Renal cortical epithelial cell (primary cell): ENCODE data around the gene RNASEH1. TPM values are rescaled to one million over a fixed set of nuclear protein-coding genes. Genes with fewer than 3 reads are reported as not detected.
"Not testable (repeated sequence)": the region's sequence is repeated elsewhere in the genome, so short reads cannot be mapped to it uniquely, and the experiment has no call there.

Experiments used
- DNase-seq: peaks from one replicate; pipeline ENCODE4 v3.0.0-alpha.2; 2011; ENCODE audit warnings: low read depth
- total RNA-seq: library from RNA; depleted of rRNA; stranded (reverse); fragments of >200 nt; gene quantifications from 2 replicates; pipeline ENCODE4 v1.2.3, GENCODE V29; 2014

Gene RNASEH1
- total RNA-seq, 1 donor from 2014 or later: 27.1 TPM

DNA sequence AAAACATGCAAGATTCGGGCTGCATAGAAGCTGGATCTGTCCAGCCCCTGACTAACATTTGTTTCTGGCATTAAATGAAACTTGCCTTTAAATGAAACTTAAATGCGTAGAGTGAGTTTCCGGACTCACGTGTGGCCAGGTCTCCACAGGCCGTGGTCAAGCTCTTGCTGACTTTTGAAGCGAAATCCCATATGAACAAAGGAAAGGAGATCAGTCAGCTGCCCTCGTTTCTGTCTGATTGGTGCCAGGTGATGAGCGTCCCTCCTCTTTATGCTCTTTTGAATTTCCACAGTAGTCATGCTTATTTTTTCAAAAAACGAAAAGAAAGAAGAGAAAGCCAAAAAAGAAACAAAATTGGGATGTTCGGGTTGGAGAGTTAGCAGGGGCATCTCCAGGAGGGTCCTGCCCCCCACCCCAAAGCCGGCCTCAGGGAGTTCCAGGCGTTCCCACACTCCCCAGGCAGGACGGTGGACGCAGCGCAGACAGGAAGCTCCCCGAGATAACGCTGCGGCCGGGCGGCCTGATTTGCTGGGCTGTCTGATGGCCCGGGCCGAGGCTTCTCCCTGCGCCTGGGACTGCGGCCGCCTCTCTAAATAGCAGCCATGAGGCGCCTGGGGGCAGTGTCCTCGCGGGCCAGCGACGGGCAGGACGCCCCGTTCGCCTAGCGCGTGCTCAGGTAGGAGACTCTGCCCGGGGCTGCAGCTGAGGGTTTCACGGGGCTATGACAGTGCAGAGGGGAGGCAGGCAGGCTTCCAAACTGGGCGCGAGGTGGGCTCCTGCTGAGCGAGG lies 36.6 kb upstream of the RNASEH1 start, which contains the start of gene COLEC11:
TSS of gene COLEC11 (plus strand) at position 620 of the 789 bp plus-strand sequence. CDS start 9,229 bp downstream, outside the sequence.
- no peak for DNase-seq

DNA sequence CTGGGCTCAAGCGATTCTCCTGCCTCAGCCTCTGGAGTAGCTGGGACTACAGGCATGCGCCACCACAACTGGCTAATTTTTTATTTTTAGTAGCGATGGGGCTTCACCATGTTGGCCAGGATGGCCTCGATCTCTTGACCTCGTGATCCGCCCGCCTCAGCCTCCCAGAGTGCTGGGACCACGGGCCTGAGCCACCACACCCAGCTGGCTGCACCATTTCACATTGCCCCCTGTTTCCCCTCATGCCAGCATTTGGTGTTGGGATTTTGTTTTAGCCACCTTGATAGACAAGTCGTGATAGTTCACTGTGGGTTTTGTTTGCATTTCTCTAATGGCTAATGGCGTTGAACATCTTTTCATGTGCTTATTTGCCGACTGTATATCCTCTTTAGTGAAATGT lies 31.0 kb upstream of the RNASEH1 start:
- DNase-seq: no peak

- no peak for DNase-seq
Measured at GRCh38 chr2:3588084-3588483, 30.0 kb upstream of the RNASEH1 start.

GRCh38 chr2:3587432-3587831 lies 29.3 kb upstream of the RNASEH1 start:
- no peak for DNase-seq

DNA sequence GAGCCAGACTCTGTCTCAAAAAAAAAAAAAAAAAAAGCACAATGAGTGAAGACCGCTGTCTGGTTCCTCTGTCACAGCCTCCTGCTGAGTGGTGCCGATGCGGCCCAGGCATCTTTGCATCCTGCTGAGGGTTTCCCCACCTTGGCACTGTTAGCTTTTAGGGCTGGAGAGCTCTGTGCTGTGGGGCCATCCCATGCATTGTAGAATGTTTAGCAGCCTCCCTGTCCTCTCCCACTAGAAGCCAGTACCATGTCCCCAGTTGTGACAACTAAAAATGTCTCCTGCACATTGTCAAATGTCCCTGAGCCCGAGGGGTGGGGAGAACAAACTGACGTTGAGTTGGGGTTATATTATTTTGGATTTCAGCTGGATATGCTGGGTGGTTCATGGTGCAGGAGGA lies 28.9 kb upstream of the RNASEH1 start:
- DNase-seq: no peak

- no peak for DNase-seq
Measured at GRCh38 chr2:3586220-3586619, 28.1 kb upstream of the RNASEH1 start.

- DNase-seq: no peak
Measured at GRCh38 chr2:3585261-3586109, 27.4 kb upstream of the RNASEH1 start.

DNA sequence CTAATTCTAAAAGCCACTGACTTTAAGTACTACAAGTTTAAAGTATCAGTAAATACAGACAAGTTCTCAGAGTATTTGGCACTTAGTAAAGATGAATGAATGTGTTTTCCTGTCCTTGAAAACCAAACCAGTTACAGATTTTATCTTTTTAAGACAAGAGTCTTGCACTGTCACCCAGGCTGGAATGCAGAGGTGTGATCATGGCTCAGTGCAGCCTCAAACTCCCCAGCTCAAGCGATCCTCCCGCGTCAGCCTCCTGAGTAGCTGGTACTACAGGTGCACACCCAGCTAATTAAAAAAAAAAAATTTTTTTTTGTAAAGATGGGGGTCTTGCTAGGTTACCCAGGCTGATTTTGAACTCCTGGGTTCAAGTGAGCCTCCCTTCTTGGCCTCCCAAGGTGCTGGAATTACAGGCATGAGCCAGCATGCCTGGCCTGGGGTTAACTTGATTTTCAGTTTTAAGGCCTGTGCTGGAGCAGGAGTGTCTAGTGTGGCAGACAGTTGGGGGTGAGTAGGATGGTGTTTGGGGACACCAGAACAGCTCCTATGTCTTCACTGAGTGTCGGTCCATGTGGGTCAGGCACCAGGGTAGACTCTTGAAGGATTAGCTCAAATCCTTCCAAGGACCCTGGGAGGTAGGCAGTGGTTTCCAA lies 26.6 kb upstream of the RNASEH1 start:
- DNase-seq: no peak

GRCh38 chr2:3584076-3584475 lies 25.9 kb upstream of the RNASEH1 start:
- no peak for DNase-seq

DNA sequence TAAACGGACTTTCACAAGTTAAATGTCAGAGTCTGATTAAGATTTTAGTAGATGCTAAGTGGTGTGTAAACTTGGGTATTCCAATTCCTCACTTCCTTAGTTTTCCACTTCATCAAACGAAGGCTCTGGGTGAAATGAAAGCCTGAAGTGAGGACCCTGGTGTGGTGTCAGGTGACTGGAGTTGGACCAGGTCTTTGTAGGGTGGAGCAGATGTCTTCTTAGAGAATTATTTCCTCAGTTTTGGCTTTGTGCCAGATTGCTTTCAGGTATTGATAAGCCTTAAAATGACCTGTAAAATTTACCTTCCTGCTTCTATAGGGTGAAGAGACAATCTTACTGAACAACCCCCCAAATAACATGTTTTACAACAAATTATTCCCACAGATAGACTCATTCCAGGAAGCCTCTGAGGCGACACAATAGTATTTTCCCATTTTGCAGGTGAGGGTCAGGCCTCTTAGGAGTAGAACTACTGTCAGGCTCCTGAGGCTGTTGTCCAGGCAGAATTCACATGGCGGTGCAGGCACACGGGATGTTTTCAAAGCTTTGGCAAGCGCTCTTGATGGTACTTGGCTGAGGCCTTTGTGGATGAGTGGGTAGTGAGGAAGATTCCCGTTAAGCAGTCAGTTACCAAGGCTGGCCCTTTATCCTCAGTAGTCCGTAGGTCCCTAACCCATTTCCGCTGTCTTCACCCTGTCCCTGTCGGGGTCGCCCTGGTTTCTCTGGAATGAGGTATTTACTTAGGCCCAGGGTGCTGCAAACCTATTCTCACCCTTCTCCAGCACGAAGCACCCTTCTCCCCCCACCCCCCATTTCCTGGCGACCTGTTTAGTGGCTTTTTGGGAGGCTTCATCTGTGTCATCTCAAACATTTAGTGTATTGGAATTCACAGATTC lies 23.5 kb upstream of the RNASEH1 start:
- no peak for DNase-seq

GRCh38 chr2:3580449-3580848 lies 22.3 kb upstream of the RNASEH1 start:
- no peak for DNase-seq

DNA sequence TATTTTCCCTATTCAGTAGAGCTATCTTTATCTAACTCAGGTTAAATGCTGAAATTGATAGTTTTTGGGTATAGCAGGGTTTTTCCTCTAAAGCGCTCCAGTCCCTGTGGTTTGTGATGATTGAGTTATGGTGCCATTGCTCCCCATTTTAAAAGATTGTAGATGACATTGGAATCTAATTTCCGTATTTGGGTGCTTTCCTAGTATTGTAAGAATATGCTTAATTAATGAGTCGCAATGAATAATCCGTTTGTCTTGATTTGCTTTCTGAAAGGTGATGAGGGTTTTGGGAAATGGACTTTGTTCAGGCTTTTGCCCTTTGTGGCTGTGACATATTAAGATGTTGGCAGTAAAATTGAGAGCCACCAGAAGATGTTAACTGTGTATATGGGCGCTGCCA lies 20.9 kb upstream of the RNASEH1 start:
- no peak for DNase-seq

- DNase-seq: not testable (repeated sequence)
Measured at GRCh38 chr2:3576263-3576630, 18.1 kb upstream of the RNASEH1 start.

DNA sequence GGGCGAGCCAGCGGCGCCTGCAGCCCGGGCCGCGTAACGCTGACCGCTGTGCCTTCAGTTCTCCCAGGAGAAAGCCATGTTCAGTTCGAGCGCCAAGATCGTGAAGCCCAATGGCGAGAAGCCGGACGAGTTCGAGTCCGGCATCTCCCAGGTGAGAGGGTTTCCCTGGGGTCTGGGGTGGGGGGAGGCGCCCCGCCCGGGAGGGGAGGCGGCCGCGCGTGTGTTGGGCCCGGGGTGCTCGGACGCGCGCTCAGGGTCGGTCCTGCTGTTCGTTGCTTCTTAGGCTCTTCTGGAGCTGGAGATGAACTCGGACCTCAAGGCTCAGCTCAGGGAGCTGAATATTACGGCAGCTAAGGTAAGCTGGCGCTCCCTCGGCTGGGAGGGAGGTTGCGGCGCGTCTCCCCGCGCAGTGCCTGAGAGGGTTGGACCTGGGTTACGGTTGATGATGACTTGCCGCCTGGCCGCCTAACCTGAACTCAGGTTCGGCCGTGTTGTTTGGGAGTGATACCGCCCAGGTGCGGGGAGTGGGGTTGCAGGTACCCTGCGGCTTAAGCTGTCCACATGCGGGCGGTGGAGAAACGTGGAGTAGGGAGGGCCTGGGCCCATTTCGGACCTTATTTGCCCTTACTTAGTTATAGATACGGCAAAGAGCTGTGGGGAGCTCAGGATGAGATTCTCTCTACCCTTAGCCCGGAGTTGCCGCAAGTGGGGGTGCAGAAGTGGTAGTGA lies 17.6 kb upstream of the RNASEH1 start:
- DNase-seq: no peak

- no peak for DNase-seq
Measured at GRCh38 chr2:3574155-3574554, 16.0 kb upstream of the RNASEH1 start.

DNA sequence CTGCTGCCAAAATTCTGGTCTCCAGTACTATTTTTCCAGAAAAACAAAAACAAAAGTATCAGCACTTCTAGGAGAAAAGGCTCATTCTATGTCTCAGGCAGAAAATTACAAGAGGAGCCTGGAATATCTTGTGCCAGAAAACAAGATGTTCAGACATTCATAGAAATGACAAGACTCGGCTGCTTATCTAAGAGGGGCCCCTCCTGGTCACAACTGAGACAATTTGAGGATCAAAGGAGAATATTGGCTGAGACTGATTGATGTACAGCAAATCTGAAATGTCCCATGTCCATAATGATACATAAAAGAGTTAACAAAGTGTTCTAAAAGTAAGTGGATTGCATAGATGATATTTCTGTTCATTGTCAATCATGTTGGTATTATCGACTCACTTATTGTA lies 14.5 kb upstream of the RNASEH1 start:
- no peak for DNase-seq

DNA sequence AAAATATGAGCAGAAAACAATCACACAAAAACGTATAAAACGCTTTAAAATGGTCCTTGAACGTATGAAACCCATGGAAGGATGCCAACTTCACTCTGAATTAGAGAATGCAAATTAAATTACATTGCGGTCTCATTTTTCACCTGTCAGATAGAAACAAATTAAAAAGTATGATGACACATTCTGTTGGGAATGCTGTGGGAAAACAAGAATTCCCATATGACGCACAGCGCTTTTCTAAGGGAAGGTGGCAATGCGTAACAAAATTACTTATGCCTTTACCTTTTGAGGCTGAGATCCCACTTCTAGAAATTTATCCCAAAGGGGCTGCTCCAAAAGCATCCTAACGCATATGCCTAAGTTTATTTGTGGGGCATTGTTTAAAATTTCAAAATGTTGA lies 13.2 kb upstream of the RNASEH1 start:
- no peak for DNase-seq

DNA sequence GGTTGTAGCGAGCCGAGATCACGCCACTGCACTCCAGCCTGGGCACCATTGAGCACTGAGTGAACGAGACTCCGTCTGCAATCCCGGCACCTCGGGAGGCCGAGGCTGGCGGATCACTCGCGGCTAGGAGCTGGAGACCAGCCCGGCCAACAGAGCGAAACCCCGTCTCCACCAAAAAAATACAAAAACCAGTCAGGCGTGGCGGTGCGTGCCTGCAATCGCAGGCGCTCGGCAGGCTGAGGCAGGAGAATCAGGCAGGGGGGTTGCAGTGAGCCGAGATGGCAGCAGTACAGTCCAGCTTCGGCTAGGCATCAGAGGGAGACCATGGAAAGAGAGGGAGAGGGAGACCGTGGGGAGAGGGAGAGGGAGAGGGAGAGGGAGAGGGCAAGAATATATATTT lies 11.5 kb upstream of the RNASEH1 start:
- not testable (repeated sequence) for DNase-seq

DNA sequence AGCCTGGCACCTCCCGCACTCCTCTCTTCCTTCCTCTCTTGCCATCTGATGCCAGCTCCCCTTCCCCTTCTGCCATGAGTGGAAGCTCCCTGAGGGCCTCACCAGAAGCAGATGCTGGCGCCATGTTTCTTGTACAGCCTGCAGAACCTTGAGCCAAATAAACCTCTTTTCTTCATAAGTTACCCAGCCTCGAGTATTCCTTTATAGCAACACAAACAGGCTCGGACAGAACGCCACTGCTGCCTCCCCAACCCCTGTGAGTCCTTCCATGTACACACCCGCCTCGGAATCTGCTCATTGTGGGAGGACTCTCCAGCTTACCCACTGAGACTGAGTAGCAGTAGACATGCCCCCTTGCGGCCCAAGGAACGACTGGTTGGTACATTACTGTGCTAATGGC lies 8.7 kb upstream of the RNASEH1 start:
- DNase-seq: no peak

GRCh38 chr2:3565117-3565516 lies 7.0 kb upstream of the RNASEH1 start:
- no peak for DNase-seq

DNA sequence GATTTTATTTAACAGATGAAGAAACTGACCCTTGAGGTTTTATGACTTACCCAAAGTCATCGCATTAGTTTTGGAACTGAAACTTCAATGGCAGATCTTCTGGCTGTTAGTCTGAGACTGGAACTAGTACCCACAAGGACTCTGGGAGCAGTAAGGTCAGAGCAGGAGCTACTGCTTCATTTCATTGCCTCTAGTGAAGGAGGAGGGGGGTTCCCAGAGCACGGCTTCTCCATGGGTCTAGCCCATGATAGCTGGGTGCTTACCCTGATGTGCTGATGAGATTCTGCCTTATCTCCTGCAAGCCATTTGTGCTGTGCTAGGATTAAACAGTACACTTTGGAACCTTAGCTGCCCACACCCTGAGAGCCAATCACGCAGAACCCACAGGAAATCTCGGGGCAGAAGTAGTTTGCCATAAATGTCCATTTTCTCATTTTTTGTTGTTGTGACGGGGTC lies 5.4 kb upstream of the RNASEH1 start:
- DNase-seq: no peak
